D721Med (cell line): ENCODE results near the gene NLRP7.
"Not testable (repeated sequence)": the region's sequence is repeated elsewhere in the genome, so short reads cannot be mapped to it uniquely, and the experiment has no call there.

Experiments used
- DNase-seq: peaks from one replicate; pipeline ENCODE4 v3.0.0; 2011; ENCODE audit warnings: low spot score; ENCODE audit not compliant: insufficient read length
- FAIRE-seq: peaks from 2 replicates; lab custom pipeline; 2011; peaks lifted over from hg19 to GRCh38; lab: Jason Lieb, UNC
- TF ChIP-seq, protein P1 (sequence below): IDR thresholded peaks from 2 replicates; pipeline ENCODE4 v1.5.1; 2012; ENCODE audit warnings: mild to moderate bottlenecking, control low read depth; ENCODE audit not compliant: insufficient read depth; ENCODE audit errors: missing control alignments

NLRP7 gene

GRCh38 chr19:54928299-54928698 is 19.0 kb downstream of the NLRP7 start:
- FAIRE-seq (no peak), DNase-seq (no peak)
- TF ChIP-seq, protein P1, sequence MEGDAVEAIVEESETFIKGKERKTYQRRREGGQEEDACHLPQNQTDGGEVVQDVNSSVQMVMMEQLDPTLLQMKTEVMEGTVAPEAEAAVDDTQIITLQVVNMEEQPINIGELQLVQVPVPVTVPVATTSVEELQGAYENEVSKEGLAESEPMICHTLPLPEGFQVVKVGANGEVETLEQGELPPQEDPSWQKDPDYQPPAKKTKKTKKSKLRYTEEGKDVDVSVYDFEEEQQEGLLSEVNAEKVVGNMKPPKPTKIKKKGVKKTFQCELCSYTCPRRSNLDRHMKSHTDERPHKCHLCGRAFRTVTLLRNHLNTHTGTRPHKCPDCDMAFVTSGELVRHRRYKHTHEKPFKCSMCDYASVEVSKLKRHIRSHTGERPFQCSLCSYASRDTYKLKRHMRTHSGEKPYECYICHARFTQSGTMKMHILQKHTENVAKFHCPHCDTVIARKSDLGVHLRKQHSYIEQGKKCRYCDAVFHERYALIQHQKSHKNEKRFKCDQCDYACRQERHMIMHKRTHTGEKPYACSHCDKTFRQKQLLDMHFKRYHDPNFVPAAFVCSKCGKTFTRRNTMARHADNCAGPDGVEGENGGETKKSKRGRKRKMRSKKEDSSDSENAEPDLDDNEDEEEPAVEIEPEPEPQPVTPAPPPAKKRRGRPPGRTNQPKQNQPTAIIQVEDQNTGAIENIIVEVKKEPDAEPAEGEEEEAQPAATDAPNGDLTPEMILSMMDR = no peak

- FAIRE-seq = no peak
- DNase-seq = no peak
- TF ChIP-seq, protein P1 = no peak
These were observed 24.1 kb downstream of the NLRP7 start for GRCh38 chr19:54923276-54923675.

GRCh38 chr19:54921082-54921481 is 26.2 kb downstream of the NLRP7 start:
- TF ChIP-seq, protein P1 = no peak
- no peak for DNase-seq
- FAIRE-seq = no peak

GRCh38 chr19:54919646-54920563 is 27.4 kb downstream of the NLRP7 start:
- not testable (repeated sequence) for FAIRE-seq, DNase-seq
- TF ChIP-seq, protein P1 = peak; percentile 5

DNA sequence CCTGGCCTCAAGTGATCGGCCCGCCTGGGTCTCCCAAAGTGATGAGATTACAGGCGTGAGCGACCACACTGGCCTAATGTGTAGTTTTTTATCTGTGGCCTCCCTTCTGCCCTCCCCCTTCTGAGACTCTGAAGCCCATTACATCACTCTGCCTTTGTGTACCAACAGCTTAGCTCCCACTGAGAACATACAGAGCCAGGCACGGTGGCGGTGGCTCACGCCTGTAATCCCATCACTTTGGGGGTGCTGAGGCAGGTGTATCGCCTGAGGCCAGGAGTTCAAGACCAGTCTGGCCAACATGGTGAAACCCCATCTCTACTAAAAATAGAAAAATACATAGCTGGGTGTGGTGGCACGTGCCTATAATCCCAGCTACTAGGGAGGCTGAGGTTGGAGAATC is 28.8 kb downstream of the NLRP7 start:
- TF ChIP-seq, protein P1 = no peak

DNA sequence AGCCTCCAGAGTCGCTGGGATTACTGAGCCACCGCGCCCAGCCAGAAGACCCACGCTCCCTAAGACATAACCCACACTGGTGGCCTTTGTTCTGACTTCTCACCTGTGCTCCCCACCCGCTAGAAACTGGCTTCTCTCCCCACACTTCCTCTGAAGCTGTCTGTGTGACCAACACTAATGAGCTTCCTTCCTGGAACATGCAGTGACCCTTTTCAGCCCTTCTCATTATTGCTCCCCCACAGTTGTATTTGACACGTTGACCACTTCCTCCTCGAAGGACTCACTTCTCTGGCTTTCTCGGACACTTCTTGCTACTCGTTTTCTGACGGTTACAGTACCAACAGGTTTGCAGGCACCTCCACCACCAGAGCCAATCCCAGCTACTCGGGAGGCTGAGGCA is 30.5 kb downstream of the NLRP7 start:
- no peak for DNase-seq
- FAIRE-seq = no peak
- TF ChIP-seq, protein P1 = no peak

More for the DNA sequence above, 28.8 kb downstream of the NLRP7 start:
- no peak for DNase-seq
- FAIRE-seq = no peak

- not testable (repeated sequence) for DNase-seq, FAIRE-seq
These were observed 39.4 kb downstream of the NLRP7 start for GRCh38 chr19:54907899-54908298.
